HepG2 (cell line): ENCODE results near the gene FRMD4A. TPM values are rescaled to one million over a fixed set of nuclear protein-coding genes. Genes with fewer than 3 reads are reported as not detected.

Experiments used
- ATAC-seq: fragments of 200-7000 bp; cut with Tn5 transposase; 3 replicates; pipeline ENCODE4 v1.9.1; 2020; ENCODE audit warnings: mild to moderate bottlenecking, moderate library complexity
- BruUV-seq: library from RNA; stranded (reverse); fragments of 400-500 nt; replicated peaks from 2 replicates; lab custom pipeline; 2021; lab: Mats Ljungman, UMichigan
- CTCF ChIA-PET: fragments of 300-600 bp; formaldehyde crosslinking; extraction: SDS; loops from one replicate; lab custom pipeline; 2021; ENCODE audit warnings: low total read pairs, inconsistent platforms, low intra/inter-chr PET ratio; lab: Yijun Ruan, JAX
- POLR2A ChIA-PET: fragments of 350-600 bp; sonication (Branson Sonifier 250); formaldehyde crosslinking; loops from one replicate; lab custom pipeline; 2020; ENCODE audit warnings: antibody characterized with exemption, inconsistent platforms; lab: Yijun Ruan, JAX
- DNase-seq: peaks from one replicate; pipeline ENCODE4 v3.0.0-alpha.2; 2015; ENCODE audit warnings: low spot score
- FAIRE-seq: peaks from 3 replicates; lab custom pipeline; 2011; peaks lifted over from hg19 to GRCh38; lab: Jason Lieb, UNC
- H2AFZ ChIP-seq: one replicate; pipeline ENCODE4 v1.6.1; 2011; ENCODE audit warnings: low read length, inconsistent platforms
- H3K27ac ChIP-seq: fragments of 300-600 bp; 3 replicates; pipeline ENCODE4 v1.8.0; 2011; ENCODE audit warnings: mixed run types, mild to moderate bottlenecking, mixed read lengths, low read length, inconsistent platforms; ENCODE audit not compliant: insufficient read depth; ENCODE audit errors: extremely low read length
- H3K27me3 ChIP-seq, 2 experiments: fragments of 200-600 bp in 1 of 2; 2 replicates in 1 of 2; 3 replicates in 1 of 2; pipeline versions ENCODE4 v1.6.0 to v1.8.0; 2011; ENCODE audit warnings: low read length in 2 of 2, mild to moderate bottlenecking in 2 of 2, moderate library complexity in 2 of 2, inconsistent platforms in 1 of 2; ENCODE audit not compliant: insufficient read depth in 2 of 2, control insufficient read depth in 1 of 2
- H3K36me3 ChIP-seq, 2 experiments: fragments of 200-600 bp in 1 of 2; replicated peaks in 1 of 2; 2 replicates in 1 of 2; 3 replicates in 1 of 2; pipeline versions ENCODE4 v1.5.1 to v1.8.0; 2011; ENCODE audit warnings: low read length in 2 of 2, inconsistent platforms in 1 of 2; ENCODE audit not compliant: insufficient read depth in 2 of 2, control insufficient read depth in 1 of 2
- H3K4me1 ChIP-seq: 2 replicates; pipeline ENCODE4 v1.5.1; 2012; ENCODE audit warnings: low read length, inconsistent platforms; ENCODE audit not compliant: insufficient read depth
- H3K4me2 ChIP-seq: 2 replicates; pipeline ENCODE4 v1.6.0; 2011; ENCODE audit warnings: low read depth, low read length, inconsistent platforms
- H3K4me3 ChIP-seq, 3 experiments: fragments of 200-600 bp in 1 of 3; sonication (generic), shearing (Covaris generic) in 1 of 3; replicated peaks in 1 of 3; 2 replicates each; pipeline ENCODE4 v1.5.1; 2011 to 2016; ENCODE audit warnings: low read length in 3 of 3, inconsistent platforms in 2 of 3, low read depth in 2 of 3, mild to moderate bottlenecking in 2 of 3, control low read depth in 1 of 3, mixed read lengths in 1 of 3; ENCODE audit not compliant: insufficient read depth in 1 of 3
- H3K79me2 ChIP-seq: one replicate; pipeline ENCODE4 v1.6.1; 2011; ENCODE audit warnings: low read length, inconsistent platforms; ENCODE audit not compliant: insufficient read depth
- H3K9ac ChIP-seq: 2 replicates; pipeline ENCODE4 v1.6.0; 2011; ENCODE audit warnings: mild to moderate bottlenecking, low read depth, low read length, inconsistent platforms; ENCODE audit not compliant: insufficient read depth
- H3K9me3 ChIP-seq: 2 replicates; pipeline ENCODE4 v1.5.1; 2012; ENCODE audit warnings: mild to moderate bottlenecking, low read length
- H4K20me1 ChIP-seq: 2 replicates; pipeline ENCODE4 v1.6.0; 2011; ENCODE audit warnings: inconsistent platforms, mild to moderate bottlenecking, low read length, moderate library complexity; ENCODE audit not compliant: insufficient read depth
- HCFC1 ChIP-seq: fragments of 150-350 bp; IDR thresholded peaks from 2 replicates; pipeline ENCODE4 v1.6.1; 2014; ENCODE audit warnings: low read depth, low read length
- HNF1A ChIP-seq, 2 experiments: sonication (generic) in 1 of 2; formaldehyde crosslinking in 1 of 2; IDR thresholded peaks; 2 replicates each; pipeline versions ENCODE4 v1.4.0 to v1.6.1; 2016 to 2020; ENCODE audit warnings: borderline replicate concordance in 1 of 2, low read depth in 1 of 2, mild to moderate bottlenecking in 1 of 2, missing genetic modification reagents in 1 of 2
- PHB2 ChIP-seq: fragments of 450-650 bp; IDR thresholded peaks from 2 replicates; pipeline ENCODE4 v1.6.1; 2018; ENCODE audit not compliant: partially characterized antibody
- RARA ChIP-seq: IDR thresholded peaks from 2 replicates; pipeline ENCODE4 v1.6.1; 2016; ENCODE audit warnings: missing genetic modification reagents, missing compliant biosample characterization
- ZBTB40 ChIP-seq, 2 experiments: fragments of 450-650 bp in 1 of 2; sonication (generic) in 1 of 2; formaldehyde crosslinking in 1 of 2; IDR thresholded peaks; 2 replicates each; pipeline versions ENCODE4 v1.6.1 to v1.8.0; 2016 to 2022; ENCODE audit warnings: antibody characterized with exemption in 1 of 2, mild to moderate bottlenecking in 1 of 2, missing genetic modification reagents in 1 of 2
- ZKSCAN8 ChIP-seq: IDR thresholded peaks from 2 replicates; pipeline ENCODE4 v1.6.1; 2016; ENCODE audit warnings: borderline replicate concordance, missing genetic modification reagents, missing compliant biosample characterization
- ZNF253 ChIP-seq: sonication (generic); formaldehyde crosslinking; IDR thresholded peaks from 2 replicates; pipeline ENCODE4 v1.8.0; 2022; ENCODE audit warnings: mild to moderate bottlenecking, missing genetic modification reagents, borderline replicate concordance
- ZNF543 ChIP-seq: sonication (generic); formaldehyde crosslinking; IDR thresholded peaks from 2 replicates; pipeline ENCODE4 v1.4.0; 2020; ENCODE audit warnings: mild to moderate bottlenecking, missing genetic modification reagents
- ZSCAN31 ChIP-seq: sonication (generic); formaldehyde crosslinking; IDR thresholded peaks from 2 replicates; pipeline ENCODE4 v1.5.0; 2020; ENCODE audit warnings: low read depth, mild to moderate bottlenecking, missing genetic modification reagents
- WGBS: methylation state at CpG from one replicate; pipeline ENCODE4 v1.1.6; 2017; ENCODE audit warnings: low lambda C conversion rate; 5-methylcytosine and 5-hydroxymethylcytosine counted together
- in situ Hi-C: cut with HindIII; loops from 2 replicates; pipeline ENCODE4 v1.10.0; 2017; ENCODE audit warnings: low pct_unique_long_range_greater_than_20kb; ENCODE audit not compliant: extremely low pct_ligation_motif_present
- intact Hi-C: fragments of 100-400 bp; cut with micrococcal nuclease; formaldehyde crosslinking; loops from one replicate; pipeline ENCODE4 v1.10.0; 2022; ENCODE audit not compliant: unreplicated experiment
- polyA plus RNA-seq, 8 experiments: library from polyadenylated mRNA; depleted of rRNA in 3 of 8; stranded (reverse) in 7 of 8; unstranded in 1 of 8; fragments of >200 nt; fragmentation: Illumina TruSeq in 4 of 8; extraction: Trizol in 4 of 8; gene quantifications; 2 replicates each; pipeline versions ENCODE4 v1.2.1 to v1.2.3, GENCODE V29; 2011 to 2016; ENCODE audit warnings: low read depth in 4 of 8, missing spikeins in 1 of 8, mixed read lengths in 1 of 8; ENCODE audit not compliant: insufficient read depth in 1 of 8
- total RNA-seq, 5 experiments: library from RNA; depleted of rRNA; stranded (reverse); fragments of >200 nt; fragmentation: Illumina TruSeq; extraction: Trizol; gene quantifications; 2 replicates each; pipeline ENCODE4 v1.2.3, GENCODE V29; 2016; ENCODE audit warnings: low read depth in 1 of 5

Gene FRMD4A
- total and polyA plus RNA-seq, 2 of the 13 experiments (the other 11 are each of a cell fraction or from before 2014, with no cell fraction given), result 0.09 to 0.26 TPM

- FAIRE-seq, result no peak
- CTCF ChIA-PET, result no interaction called here
These were observed 507.5 kb downstream of the FRMD4A start for GRCh38 chr10:13823096-13823708.

More at GRCh38 chr10:13823096-13823708, 507.5 kb downstream of the FRMD4A start:
- Histone ChIP-seq H3K9me3 (no peaks in the 10 kb centered on the region), H3K27me3 (peaks cover 8 to 56% of the 10 kb centered on the region in 2 experiments), H2AFZ (no peak overlapping the region), H3K27ac (no peak overlapping the region), H3K36me3 (no peaks in the 10 kb centered on the region), H3K4me1 (no peaks in the 10 kb centered on the region), H3K9ac (no peak overlapping the region), H4K20me1 (no peaks in the 10 kb centered on the region), H3K4me2 (no peak overlapping the region), H3K4me3 (no peak overlapping the region), H3K79me2 (no peaks in the 10 kb centered on the region)
- no peak for TF ChIP-seq ZBTB40 (IDR thresholded peaks at IDR 0.05)
- TF ChIP-seq ZBTB40 (CRISPR knock-in tag; IDR thresholded peaks at IDR 0.05), result no peak
- no peak for TF ChIP-seq RARA (CRISPR knock-in tag)
- no peak for TF ChIP-seq PHB2
- no peak for TF ChIP-seq ZSCAN31 (CRISPR knock-in tag)
- no peak for TF ChIP-seq HNF1A (IDR thresholded peaks at IDR 0.05; ENCODE audit: low read depth)
- TF ChIP-seq HNF1A (CRISPR knock-in tag; IDR thresholded peaks at IDR 0.05; ENCODE audit: borderline replicate concordance), result no peak
- no peak for TF ChIP-seq ZNF543 (CRISPR knock-in tag)
- no peak for TF ChIP-seq HCFC1
- no peak for TF ChIP-seq ZNF253 (CRISPR knock-in tag)
- no peak for TF ChIP-seq ZKSCAN8 (CRISPR knock-in tag)
- DNase-seq (no peak), ATAC-seq (no peak)
- no TSS peak for BruUV-seq
- in situ Hi-C loops, result no loop called here
- WGBS, result 3% methylated on average over 7 of the region's 8 CpGs
- POLR2A ChIA-PET, result no interaction called here
- intact Hi-C loops, result no loop called here
